Stimulated activated CD8-positive, alpha-beta memory T cell treated with anti-CD3 and anti-CD28 coated beads, Interleukin-4, amount 100 ng/mL, for 24 hours (primary cell): Measurements from ENCODE around the gene STK40.
A peak's percentile ranks its signal among the peaks of the same experiment; 100 is the strongest.

ENCODE experiments used
- DNase-seq: peaks from one replicate; pipeline ENCODE4 v3.0.0-alpha.2; 2020; ENCODE audit warnings: low read depth

The STK40 gene

DNA sequence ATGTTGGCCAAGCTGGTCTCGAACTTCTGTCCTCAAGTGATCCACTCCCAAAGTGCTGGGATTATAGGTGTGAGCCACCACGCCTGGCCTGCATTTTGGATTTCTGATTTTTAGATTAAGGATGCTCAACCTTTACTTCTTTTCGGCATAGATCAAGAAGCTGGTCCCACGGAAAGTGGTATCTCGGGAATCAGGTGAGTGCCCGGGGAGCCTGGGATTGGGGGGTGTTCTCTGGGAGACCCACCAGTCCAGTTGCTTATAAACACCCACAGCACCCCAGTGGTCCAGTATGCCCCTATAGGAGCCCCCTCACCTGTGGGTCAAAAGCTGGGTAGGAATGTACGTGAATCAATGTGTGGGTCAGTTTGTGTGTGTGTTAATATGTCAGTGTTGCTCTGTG is 76.3 kb downstream of the STK40 start:
- DNase-seq = no peak

DNA sequence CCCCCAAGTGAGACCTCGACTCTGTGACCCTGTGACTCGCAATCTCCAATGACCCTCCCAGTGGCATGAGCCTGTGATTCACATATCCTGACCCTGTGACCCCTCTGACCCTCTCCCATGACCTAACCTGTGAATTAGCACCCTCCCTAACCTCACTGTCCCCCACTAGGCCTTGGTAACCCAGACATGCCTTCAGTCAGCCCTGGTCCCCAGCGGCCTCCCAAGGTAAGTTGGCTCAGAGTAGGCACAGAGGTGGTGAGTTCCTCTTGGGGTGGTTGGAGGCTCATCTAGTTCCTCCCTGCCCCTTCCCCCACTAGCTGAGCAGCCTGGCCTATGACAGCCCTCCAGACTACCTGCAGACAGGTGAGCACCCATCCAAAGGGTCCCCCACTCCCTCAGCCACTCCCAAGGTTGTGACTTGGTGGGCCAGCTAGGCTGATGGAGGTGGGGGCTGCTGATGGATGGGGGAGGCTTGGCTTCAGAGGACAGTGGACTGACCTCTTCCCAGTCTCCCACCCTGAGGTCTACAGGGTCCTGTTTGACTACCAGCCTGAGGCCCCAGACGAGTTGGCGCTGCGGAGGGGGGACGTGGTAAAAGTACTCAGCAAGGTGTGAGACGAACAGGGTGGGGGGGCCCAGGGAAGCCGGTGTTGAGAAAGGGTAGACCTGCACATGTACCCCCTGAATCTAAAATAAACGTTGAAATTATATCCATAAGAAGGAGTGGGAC is 78.0 kb downstream of the STK40 start:
- DNase-seq = no peak

GRCh38 chr1:36306902-36307456 is 78.7 kb downstream of the STK40 start:
- peak; percentile 88 for DNase-seq

GRCh38 chr1:36306210-36306901 is 79.4 kb downstream of the STK40 start, which contains the start of gene SH3D21:
SH3D21 (plus strand) TSS chr1:36306368; CDS start chr1:36306421, 53 bp downstream.
- no peak for DNase-seq

DNA sequence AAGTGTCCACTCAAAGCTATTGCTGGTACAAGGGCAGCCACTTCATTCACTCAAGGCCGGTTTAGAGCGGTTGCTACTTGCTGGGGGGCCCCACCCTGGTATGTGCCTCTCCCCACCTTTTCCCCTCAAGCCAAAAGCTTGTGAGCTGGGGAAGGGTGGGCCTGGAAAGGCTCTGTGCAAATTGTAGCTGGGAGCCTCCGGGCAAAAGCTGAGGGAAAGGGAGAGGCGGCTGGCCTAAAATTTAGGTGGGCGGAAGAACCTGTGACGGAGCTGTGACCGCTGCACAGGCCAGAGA is 79.9 kb downstream of the STK40 start:
- DNase-seq = no peak

GRCh38 chr1:36304970-36305914 is 80.5 kb downstream of the STK40 start:
- DNase-seq = no peak

- DNase-seq = no peak
Observed at GRCh38 chr1:36304521-36304920, 81.2 kb downstream of the STK40 start.

- no peak for DNase-seq
Observed at GRCh38 chr1:36303650-36304360, 81.9 kb downstream of the STK40 start.

DNA sequence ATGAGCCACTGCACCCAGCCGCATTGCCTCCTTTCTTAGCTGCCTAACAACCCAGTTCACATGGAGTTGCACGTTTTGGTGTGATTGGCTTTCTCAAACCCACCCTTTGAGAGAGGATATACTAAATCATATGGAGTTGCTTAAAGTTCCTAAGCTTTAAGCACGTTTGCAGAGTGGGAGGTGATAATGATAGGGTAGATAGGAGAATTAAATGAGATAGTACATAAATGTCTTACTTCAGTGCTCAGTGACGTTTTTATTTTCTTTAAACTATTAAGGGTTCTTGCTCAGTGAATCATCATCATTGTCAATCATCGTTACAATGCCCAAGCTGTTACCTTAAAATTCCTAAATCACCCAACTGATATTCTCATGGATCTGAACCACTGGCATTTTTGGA is 82.5 kb downstream of the STK40 start:
- no peak for DNase-seq

DNA sequence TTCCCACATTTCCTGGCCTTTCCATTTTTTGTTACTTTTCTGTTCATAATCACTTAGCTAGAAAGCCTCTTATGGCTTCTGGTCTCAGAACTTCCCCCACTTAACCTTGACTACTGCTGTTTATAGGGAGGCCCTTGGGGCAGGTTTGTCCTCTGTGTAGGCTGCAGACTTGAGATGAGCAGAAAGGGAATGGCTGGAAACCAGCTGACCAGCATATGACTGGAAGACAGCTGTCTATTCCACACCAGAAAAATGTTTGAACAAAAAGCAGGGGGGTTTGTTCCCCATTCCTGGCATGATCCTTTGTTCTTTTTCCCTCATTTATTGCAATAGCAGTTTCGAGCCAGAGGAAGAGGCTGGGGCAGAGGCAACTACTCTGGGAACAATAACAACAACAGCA is 84.5 kb downstream of the STK40 start:
- no peak for DNase-seq

- DNase-seq = no peak
Observed at GRCh38 chr1:36300526-36300925, 85.2 kb downstream of the STK40 start.

- DNase-seq = no peak
Observed at GRCh38 chr1:36298640-36299039, 87.1 kb downstream of the STK40 start.

DNA sequence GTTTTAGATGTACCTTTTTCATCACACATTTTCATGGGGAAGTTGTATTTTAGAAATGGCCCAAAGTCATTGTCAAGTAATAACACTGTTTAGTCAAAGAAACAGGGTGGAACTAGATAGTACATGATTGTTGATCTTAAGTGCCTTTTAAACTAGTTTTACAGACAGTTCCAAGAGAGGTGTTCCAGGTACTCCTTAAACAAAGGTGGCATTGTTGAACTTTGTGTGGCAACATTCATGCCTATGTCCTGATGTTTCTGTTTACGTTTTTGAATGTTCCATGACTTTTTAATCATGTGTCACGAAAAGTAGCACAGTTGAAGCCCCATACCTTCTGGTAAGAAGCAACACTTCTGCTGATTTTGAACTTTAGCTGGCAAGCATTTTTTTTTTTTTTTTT is 88.7 kb downstream of the STK40 start:
- no peak for DNase-seq

GRCh38 chr1:36295390-36295789 is 90.3 kb downstream of the STK40 start:
- DNase-seq = no peak
